LNCaP clone FGC (cell line): ENCODE data around the gene MAPT.

Experiments used
- DNase-seq: peaks from one replicate; pipeline ENCODE4 v3.0.0-alpha.2; 2011; ENCODE audit warnings: low read depth
- H3K4me3 ChIP-seq: 2 replicates; pipeline ENCODE4 v1.5.1; 2011; ENCODE audit warnings: mild to moderate bottlenecking, low read depth, low read length, control low read depth
- TF ChIP-seq, protein P1 (sequence below): IDR thresholded peaks from 2 replicates; pipeline ENCODE4 v1.5.1; 2012; ENCODE audit warnings: mild to moderate bottlenecking; ENCODE audit not compliant: control insufficient read depth, insufficient read depth; ENCODE audit errors: extremely low read depth

The MAPT gene

DNA sequence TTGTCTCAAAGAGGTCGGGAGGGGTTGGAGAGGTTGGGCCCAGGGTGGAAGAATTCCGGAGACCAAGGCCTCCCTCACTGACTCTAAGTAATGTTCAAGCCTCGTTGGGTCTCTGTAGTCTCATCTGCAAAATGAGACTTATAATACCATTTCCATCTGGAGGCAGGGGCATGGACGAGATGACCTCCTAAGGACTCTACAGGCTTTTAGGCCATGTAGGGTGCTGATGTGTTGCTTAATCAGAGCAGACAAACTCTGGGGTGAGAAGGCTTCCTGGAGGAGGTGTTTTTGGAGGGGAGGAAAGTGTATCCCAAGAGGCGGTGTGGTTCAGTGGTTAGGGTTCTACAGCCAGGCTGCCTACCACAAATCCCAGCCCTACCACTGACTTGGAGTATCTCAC lies 46.6 kb upstream of the MAPT start:
- TF ChIP-seq, protein P1, sequence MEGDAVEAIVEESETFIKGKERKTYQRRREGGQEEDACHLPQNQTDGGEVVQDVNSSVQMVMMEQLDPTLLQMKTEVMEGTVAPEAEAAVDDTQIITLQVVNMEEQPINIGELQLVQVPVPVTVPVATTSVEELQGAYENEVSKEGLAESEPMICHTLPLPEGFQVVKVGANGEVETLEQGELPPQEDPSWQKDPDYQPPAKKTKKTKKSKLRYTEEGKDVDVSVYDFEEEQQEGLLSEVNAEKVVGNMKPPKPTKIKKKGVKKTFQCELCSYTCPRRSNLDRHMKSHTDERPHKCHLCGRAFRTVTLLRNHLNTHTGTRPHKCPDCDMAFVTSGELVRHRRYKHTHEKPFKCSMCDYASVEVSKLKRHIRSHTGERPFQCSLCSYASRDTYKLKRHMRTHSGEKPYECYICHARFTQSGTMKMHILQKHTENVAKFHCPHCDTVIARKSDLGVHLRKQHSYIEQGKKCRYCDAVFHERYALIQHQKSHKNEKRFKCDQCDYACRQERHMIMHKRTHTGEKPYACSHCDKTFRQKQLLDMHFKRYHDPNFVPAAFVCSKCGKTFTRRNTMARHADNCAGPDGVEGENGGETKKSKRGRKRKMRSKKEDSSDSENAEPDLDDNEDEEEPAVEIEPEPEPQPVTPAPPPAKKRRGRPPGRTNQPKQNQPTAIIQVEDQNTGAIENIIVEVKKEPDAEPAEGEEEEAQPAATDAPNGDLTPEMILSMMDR = no peak
- no peak for DNase-seq
- H3K4me3 ChIP-seq = no peak overlapping the region

- no peak overlapping the region for H3K4me3 ChIP-seq
- DNase-seq = no peak
- TF ChIP-seq, protein P1 = no peak
These were observed 45.9 kb upstream of the MAPT start for GRCh38 chr17:45848405-45848804.

DNA sequence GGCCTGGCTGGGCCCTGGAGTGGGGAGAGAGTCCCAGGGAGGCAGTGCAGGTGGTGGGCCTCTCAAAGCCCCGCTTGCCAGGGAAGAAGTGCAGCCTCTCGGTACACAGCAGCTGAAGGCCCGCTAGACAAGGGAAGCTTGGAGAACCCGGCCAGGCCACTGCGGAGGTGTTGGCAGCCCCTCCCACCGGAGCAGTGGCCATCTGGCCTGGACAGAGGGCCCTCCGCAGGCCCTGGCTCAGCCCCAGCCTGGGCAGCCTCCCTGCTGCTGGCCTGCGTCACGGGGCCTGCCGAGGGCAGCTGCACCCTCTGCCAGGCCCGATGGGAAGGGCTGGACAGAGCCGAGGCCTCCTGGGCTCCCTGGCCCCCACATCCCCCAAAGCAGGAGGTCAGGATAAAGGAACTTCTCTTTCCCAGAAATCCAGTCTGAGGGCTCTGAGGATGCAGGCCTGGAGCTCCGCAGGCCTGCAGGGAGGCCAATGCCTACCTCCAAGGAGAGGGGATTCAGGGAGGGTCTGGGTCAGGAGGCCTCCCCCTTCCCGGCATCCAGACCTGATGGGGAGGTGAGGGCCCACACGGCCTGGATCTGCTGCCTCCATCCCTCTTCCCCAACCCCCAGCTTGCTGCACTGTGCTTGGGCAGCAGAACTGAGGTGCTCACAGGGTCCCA lies 45.4 kb upstream of the MAPT start:
- DNase-seq = no peak
- TF ChIP-seq, protein P1 = no peak
- H3K4me3 ChIP-seq = no peak overlapping the region

DNA sequence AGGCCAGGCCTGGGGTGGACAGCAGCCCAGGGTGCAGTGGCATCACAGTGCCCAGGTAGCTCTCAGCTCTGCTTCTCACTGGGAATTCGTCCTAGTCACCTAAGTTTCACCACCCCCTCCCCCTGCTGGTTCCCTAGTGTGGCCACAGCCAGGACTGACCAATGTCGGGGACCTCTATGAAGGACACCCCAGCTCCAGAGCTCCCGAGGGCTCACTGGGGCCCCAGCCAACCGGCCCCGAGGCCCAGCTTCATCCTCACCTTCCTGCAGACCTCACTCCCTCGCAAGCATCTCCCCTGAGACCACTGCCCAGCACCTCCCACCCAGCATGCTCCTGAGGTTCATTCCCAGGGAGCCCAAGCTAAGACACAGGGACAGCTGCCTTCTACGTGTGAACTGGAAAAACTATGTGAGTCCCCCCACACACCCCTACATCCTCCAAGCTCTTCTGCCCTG lies 44.8 kb upstream of the MAPT start:
- TF ChIP-seq, protein P1 = no peak
- H3K4me3 ChIP-seq = no peak overlapping the region
- no peak for DNase-seq

DNA sequence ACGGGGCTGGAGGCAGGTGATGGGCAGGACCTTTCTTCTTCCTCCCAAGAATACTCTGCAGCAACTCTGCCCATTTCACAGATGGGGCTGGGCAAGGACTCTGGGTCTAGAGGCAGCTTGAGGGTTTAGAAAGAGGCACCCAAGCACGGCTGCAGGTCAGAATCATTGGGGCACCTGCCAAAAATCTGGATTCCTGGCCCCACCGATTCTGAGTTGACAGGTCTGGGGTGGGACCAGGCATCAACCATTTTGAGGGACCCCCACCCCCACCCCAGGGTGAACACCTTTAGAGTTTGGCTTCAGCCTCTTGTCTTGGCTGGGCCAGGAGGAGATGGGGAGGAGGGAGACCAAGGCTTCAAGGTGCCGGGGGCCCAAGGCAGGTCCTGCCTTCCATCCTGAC lies 44.3 kb upstream of the MAPT start:
- no peak overlapping the region for H3K4me3 ChIP-seq
- no peak for DNase-seq
- TF ChIP-seq, protein P1 = no peak

GRCh38 chr17:45850468-45850867 lies 43.9 kb upstream of the MAPT start:
- TF ChIP-seq, protein P1 = no peak
- no peak overlapping the region for H3K4me3 ChIP-seq
- DNase-seq = no peak

DNA sequence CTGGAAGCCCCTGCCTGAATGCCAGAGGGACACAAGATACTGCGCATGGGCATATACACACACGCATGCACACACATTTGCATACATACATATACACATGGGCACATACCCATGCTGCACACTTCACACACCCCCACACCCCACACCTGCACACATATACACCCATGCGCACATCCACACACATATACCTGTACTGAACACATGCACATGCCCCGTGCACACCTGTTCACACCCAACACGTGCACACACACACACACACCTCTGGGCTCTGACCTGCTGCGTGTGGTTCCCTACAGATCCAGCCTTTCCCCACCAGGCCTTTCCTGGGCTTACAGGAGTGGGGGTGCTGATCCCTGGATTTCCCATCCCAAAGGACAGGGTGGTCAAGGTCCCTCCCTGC lies 43.3 kb upstream of the MAPT start:
- no peak for DNase-seq
- TF ChIP-seq, protein P1 = no peak
- no peak overlapping the region for H3K4me3 ChIP-seq
